IPS DF 4.7 (cell line): ENCODE measurements around the gene TLCD1.
A peak's percentile ranks its signal among the peaks of the same experiment; 100 is the strongest.

Experiments used
- DNase-seq: peaks from one replicate; pipeline ENCODE4 v3.0.0-alpha.2; 2013; ENCODE audit warnings: low spot score; ENCODE audit errors: extremely low read depth

Gene TLCD1, protein sequence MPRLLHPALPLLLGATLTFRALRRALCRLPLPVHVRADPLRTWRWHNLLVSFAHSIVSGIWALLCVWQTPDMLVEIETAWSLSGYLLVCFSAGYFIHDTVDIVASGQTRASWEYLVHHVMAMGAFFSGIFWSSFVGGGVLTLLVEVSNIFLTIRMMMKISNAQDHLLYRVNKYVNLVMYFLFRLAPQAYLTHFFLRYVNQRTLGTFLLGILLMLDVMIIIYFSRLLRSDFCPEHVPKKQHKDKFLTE

DNA sequence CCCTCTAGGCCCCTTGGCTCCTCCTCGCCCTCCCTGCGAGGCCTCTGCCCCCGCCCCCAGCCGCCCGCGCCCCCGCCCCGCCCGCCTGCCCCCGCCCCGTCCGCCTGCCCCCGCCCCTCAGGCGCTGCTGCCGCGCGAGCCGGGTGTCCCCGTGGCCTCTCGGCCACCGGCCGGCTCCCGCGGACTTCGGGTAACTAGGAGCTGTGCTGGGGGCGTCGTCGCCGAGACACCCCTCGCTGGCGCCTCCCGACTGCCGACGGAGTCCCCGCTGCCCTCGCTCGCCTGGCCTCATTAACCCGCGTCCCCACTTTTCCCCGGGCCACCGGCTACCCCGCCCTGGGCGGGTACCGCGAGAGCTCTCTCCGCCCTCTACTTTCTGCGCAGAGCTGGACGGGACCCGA, at the start of gene TLCD1:
Gene TLCD1, minus strand, starts transcription at position 8 of the 401 bp plus-strand sequence. CDS start 136 bp downstream, outside the sequence.
- DNase-seq, result no peak

DNA sequence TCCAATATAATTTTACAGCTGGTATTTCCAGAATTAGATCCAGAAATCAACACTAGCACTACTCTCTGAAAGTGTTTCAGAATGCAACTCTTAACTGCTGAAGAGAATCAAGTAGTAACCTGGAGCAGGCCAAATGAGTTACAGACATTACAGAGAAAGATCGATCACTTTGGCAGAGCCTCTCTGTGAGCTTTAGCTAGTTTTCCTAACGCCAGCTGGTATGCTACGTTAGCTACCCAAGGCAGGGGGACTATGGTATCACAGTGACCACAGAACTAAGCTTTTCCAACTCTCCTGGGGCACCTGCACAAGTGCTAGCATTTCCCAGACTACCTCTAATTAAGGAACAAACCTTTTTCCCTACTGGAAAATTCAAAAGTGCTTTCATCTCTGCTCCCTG, 48.2 kb upstream of the TLCD1 start:
- no peak for DNase-seq

DNA sequence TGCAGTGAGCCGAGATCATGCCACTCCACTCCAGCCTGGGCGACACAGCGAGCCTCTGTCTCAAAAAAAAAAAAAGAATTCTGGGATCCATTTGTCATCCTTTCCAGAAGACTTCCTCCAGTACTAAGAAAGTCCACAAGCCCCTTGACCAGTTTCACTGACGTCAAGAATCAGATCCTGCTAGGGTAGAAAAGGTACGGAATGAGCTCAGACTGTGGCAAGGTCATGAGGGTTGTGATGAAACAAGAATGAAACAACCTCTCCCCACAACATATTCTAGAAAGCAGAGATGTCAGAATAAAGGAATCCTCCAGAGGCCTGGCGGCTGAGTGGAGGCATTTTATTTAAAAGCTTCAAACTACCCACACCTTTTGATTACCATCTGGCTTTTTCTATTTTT, 47.7 kb upstream of the TLCD1 start:
- DNase-seq, result no peak

DNA sequence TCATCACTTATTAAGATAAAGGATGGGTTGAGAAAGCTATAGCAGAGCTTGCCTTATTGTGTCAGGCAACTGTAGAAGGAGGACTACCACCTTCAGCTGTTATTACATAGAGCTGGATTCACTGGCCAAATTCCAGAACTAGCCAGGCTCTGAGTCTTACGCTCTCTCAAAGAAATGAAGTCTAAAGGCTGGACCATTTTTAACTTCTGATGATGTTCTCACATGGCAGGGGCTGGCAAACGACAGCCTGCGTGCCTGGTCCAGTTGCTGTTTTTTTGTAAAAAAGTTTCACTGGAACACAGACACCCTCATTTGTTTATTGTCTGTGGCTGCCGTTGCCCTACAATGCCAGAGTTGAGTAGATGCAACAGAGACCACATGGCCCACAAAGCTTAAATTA, 39.0 kb upstream of the TLCD1 start:
- no peak for DNase-seq

DNA sequence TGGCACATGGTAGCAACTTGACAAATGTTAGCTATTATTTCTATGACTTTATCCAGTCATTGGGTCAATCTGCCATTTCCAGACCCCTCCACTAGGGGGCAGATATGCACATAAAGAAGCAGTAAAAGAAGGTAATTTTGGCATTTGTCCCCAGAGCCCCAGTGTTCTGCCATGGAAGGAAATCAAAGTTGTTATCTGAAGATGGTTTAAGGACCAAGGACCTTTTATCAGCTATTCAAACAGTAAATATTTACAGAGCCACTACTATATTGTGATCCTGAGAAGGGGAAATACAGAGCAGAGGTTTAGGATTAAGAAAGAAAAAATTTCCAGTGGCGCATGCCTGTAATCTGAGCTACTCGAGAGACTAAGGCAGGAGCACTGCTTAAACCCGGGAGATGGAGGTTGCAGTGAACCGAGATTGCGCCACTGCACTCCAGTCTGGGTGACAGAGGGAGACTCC, 37.8 kb upstream of the TLCD1 start:
- no peak for DNase-seq

DNA sequence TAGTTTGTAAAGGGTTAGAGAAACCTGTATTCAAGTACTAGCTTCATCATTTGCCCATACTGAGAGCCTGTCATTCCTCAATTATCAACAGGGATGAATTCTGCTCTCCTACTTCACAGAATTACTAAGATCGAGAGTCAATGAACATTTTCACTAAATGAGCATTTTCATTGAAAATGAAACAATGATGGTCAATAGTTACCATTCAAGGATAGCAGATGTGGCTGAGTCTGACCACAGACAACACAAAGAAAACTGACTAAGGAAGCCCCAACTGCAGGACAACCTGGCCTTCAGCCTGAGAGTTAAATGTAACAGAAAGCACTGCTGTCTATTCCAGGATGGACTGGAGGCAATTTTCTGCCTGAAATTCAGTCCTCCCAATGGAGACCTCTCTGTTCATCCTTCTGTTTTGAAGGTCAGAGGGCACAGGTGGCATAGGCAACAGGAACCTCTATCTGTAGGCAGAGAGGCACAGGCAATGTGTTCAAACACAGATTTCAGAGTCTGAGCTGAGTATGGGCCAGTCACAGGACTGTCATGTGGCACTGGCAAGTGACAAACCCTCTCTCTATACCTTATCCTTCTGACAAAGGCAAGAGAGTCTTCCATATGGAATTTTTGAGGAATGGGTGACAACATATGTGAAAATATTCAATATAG, 37.2 kb upstream of the TLCD1 start:
- no peak for DNase-seq

DNA sequence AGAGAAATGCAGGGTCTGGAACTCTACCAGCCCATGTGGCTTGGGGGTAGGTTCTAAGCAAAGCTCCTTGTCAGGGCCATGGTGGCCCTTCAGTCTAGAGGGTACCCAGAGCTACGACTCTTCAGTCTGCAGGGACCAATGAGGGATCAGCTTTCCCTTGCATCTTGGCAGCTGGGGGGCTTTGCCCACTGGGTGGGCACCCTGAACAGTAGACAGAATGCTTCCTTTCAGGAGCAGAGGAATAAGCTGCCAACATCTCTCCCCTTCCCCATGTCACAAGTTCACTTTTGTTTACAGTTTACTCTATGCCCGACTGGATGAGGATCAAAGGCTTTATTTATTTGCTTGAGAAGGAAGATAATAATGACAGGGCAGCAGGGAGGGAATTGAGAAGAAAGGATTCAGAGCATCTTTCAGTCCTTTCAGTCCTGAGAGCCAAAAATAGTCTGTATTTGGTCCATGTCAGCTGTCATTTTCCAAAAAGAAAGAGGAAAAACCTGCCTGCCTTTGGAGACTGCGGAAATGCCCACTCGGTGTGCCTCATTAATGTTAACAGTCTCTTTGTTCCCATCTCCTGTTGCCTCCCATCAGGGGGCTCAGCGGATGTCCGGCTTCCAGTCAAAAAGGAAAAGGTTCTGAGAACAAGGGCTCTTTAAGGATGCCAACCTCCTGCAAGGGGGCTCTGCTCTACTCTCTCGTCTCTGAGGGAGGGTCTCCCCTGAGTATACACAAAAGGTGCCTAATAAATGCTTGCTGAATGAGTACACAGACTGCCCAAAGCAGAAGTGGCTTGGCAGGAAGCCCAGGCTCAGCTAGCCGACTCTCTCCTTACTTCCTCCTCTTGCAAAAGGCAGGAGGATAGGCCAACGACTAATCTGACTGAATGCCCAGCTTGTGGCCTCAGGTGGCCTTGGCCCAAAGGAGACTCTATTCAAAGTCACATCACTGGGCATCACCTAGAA, 34.8 kb upstream of the TLCD1 start:
- DNase-seq, result peak; percentile 94

DNA sequence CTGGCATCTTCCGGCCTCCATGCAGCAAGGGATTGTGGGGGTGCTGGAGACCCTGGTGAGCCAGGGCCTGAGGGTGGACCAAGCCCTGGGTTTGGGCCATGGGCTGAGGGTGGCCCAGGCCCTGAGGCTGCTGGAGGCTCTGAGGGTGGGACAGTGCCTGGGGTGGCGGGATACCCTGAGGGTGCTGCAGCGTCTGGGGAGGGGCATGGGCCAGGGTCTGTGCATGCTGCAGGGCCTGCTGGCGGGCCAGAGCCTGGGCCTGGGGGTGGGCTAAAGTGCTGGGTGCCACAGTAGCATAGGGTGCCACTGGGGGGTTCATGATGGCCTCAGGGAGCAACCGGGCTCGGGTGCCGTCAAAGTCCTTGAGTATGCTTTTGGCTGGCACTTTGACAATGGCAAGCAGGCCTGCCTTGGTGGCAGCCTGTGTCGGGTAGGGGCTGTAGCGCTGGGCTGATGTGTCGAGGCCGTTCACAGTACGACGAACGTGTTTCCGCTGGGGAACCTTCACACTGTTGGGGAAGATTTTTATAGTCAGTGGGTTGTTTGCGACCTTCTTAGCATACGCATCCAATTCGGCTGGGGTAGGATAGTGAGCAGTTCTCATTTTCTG, 33.3 kb upstream of the TLCD1 start:
- DNase-seq, result no peak

DNA sequence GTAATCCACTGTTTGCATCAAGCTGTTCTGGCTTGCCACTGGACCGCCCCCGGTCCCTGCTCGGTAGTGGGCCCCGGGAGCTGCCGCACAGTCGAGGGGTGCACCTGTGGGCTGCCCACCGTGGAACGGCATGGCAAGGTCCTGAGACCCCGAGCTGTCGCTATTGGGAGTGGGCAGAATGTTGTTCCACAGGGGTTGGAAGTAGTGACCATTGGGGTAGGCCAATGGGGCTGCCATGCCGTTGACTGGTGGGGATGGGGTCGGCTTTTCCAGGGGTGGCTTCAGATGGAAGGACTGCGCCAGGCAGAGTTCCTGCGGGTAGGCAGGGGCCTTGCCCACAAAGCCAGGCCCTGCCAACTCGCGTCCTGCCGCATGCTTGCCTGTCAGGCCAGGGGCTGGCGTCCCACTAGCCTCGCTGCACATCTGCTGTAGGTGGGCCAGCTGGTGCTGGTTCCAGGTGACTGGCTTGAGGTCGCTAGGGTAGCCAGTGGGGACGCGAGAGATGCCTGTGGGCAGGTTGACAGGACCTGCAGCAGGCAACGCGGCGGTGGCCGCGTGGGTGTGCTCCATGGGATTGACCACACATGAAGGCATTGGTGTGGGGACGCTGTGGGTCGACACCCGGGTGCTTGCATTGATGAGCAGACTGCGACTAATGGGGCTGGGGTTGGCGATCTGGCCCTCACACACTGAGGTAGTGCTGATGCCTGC, 32.5 kb upstream of the TLCD1 start:
- no peak for DNase-seq

DNA sequence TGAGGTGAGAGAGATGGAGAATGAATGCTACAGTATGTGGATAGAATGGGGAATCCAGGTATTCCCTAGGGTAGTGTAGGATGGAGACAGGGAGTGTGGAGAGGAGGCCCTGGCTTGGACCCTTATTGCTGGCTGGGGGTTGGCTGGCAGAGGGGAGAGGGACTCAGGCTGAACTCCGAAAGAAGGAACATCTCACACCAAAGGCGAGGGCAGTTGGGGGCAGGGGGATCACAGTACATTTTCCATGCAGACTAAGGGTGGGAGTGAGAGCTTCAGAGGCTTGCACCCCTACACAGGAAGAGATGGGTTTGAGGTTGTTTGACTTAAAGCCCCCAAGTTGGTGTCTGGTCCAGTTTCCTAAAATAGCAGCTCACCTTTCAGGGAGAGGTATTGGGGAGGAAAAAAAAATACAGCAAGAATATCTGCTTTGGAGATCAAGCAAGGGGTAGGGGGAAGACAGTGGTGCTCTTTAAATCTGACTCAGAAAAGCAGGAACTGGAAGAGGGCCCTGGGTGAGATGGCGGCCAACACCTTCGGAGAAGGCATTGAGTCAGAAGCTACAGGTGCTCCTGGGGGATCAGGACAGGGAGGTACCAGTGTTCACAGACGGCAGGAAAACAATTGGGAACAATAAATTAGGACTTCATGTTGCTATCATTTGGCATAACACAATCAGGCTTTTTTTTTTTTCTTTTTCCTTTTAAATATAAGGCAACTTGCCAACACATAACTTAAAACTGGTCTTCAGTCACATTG, 30.2 kb upstream of the TLCD1 start:
- DNase-seq, result no peak

DNA sequence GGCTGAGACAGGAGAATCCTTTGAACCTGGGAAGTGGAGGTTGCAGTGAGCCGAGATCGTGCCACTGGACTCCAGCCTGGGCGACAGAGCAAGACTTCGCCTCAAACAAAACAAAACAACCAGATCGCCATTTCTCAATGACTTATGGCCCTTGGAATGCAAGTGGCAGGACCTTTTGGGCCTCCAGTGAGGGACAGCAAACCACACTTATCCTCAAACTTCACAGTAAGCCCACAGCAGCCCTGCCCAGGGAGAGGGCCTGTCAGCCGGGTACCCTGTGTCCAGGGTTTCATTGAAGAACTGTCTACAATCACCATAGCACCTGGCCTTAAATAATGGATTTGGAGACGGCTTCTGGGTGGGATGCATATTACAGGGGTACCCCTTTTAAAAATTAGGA, 29.5 kb upstream of the TLCD1 start:
- no peak for DNase-seq

DNA sequence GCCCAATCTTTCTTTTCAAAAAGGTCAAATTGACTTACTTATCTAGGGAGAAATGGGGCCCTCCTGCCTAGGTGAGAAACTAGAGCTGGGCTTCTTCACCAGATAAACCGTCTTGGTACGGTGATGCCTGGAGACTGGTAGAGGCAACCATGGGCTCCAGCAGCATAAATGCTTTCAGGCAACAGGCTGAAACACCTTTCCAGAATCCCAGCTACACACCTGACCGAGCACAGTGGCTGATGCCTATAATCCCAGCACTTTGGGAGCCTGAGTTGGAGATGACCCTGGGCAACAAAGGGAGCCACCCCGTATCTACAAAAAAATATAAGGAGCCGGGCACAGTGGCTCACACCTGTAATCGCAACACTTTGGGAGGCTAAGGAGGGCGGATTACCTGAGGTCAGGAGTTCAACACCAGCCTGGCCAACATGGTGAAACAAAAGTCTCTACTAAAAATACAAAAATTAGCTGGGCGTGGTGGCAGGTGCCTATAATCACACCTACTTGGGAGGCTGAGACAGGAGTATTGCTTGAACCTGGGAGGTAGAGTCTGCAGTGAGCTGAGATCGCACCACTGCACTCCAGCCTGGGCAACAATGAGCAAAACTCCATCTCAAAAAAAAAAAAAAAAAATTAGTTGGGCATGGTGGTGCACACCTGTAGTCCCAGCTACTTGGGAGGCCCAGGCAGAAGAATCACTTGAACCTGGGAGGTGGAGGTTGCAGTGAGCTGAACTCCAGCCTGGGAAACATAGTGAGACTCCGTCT, 25.8 kb upstream of the TLCD1 start:
- no peak for DNase-seq

DNA sequence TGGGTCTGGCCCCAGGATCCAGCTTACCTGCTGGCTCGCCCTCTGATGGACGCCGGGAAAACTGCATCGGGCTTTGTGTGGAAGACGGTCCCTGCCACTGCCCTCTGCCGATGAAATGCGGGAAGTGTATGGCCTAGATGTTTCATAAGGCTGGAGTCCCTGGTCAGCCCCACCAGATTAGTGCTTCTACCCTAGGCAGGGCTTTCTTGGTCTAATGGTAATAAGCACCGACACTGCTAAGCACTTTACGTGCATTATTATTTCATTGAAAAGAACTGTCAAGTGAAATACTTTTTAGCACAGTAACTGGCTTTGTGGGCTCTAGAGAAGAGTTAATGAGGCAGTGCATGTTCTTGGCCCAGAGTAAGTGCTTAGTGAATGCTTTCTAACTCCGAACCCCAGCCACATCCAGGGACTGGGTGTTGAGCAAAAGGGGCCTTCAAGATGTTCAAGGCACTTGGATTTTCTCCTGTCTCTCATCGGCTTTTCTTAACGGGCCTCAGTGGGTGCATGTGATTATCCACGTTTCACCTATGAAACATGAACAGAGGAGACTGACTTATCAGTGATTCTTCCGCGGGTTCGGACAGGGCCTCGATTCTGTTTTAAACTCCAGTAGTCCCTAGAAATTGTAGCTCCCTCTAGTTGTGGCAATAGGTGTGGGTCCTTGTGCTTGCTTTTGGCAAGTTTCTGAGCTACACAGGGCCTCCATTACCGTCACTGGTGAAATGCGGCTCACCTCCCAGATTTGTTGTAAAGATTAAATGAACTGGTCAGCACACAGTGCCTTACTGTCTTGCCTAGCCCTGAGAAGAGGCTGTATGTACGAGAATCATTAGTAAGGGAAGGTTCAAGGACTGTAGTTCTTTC, 24.4 kb upstream of the TLCD1 start:
- DNase-seq, result no peak

DNA sequence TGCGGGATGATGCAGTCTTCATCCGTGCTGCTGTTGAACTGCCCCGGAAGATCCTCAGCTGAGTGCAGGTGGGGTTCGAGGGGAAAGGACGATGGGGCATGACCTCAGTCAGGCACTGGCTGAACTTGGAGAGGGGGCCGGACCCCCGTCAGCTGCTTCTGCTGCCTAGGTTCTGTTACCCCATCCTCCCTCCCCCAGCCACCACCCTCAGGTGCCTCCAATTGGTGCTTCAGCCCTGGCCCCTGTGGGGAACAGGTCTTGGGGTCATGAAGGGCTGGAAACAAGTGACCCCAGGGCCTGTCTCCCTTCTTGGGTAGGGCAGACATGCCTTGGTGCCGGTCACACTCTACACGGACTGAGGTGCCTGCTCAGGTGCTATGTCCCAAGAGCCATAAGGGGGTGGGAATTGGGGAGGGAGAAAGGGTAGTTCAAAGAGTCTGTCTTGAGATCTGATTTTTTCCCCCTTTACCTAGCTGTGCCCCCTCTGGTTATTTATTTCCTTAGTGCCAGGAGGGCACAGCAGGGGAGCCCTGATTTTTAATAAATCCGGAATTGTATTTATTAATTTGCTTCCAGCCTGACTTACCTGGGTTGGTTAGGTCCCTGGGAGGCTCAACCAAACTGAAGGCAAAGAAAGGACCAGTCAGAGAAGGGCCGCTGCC, 23.6 kb upstream of the TLCD1 start:
- DNase-seq, result no peak

DNA sequence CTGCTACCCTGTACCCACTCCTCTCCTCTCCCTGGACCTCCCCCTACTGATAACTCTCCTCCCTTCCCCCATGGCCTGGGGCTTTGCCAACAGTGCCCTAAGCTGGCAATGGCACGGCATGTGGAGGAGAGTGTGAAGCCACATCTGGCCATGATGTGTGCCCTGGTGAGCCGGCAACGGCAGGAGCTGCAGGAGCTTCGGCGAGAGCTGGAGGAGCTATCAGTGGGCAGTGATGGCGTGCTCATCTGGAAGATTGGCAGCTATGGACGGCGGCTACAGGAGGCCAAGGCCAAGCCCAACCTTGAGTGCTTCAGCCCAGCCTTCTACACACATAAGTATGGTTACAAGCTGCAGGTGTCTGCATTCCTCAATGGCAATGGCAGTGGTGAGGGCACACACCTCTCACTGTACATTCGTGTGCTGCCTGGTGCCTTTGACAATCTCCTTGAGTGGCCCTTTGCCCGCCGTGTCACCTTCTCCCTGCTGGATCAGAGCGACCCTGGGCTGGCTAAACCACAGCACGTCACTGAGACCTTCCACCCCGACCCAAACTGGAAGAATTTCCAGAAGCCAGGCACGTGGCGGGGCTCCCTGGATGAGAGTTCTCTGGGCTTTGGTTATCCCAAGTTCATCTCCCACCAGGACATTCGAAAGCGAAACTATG, 23.0 kb upstream of the TLCD1 start:
- DNase-seq, result no peak

DNA sequence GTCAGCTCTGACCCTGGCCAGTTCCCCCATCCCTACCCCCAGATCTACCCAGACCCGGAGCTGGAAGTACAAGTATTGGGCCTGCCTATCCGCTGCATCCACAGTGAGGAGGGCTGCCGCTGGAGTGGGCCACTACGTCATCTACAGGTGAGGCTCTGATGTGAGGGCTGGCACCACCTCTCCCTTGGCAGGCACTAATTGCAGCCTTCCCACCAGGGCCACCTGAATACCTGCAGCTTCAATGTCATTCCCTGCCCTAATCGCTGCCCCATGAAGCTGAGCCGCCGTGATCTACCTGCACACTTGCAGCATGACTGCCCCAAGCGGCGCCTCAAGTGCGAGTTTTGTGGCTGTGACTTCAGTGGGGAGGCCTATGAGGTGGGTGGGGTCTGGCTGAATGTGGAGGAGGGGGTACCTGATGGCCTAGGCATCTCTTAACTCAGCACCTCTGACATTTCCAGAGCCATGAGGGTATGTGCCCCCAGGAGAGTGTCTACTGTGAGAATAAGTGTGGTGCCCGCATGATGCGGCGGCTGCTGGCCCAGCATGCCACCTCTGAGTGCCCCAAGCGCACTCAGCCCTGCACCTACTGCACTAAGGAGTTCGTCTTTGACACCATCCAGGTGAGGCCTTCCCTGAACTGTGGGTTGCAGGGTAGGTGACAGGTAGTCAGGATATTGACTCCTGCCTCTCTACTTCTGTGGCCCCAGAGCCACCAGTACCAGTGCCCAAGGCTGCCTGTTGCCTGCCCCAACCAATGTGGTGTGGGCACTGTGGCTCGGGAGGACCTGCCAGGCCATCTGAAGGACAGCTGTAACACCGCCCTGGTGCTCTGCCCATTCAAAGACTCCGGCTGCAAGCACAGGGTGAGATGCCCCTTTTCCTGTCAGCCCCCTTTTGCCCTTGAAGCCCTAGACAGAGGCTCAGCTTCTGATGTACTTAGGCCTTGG, 22.0 kb upstream of the TLCD1 start:
- no peak for DNase-seq
